ENCODE results near the gene ATG10. TPM values are rescaled to one million over a fixed set of nuclear protein-coding genes. Genes with fewer than 3 reads are reported as not detected.

The ATG10 gene
- polyA plus RNA-seq, 1 experiment: 1.7 TPM

DNA sequence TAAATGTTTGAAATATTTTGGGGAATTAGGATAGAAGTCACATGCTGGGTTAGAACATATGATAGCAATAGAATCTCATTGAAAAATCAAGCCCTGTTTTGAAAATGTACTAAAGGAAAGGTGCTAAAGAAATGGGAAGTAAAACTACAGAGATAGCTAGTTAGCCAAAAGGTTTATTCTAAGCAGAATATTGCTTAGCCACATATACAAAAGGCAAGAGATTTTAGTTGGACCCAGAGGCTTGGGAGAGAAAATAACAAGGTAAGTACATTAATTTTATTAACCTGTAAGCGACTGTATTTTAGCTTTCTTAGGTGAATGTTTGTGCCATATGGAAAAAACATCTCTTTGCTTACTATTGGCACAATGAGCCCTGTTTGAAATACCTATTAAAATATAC, 198.1 kb downstream of the ATG10 start:
- H3K36me3 ChIP-seq (ENCODE audit: control insufficient read depth, insufficient read depth, low read length): no peaks in the 10 kb centered on the region
- TF ChIP-seq, protein P1, sequence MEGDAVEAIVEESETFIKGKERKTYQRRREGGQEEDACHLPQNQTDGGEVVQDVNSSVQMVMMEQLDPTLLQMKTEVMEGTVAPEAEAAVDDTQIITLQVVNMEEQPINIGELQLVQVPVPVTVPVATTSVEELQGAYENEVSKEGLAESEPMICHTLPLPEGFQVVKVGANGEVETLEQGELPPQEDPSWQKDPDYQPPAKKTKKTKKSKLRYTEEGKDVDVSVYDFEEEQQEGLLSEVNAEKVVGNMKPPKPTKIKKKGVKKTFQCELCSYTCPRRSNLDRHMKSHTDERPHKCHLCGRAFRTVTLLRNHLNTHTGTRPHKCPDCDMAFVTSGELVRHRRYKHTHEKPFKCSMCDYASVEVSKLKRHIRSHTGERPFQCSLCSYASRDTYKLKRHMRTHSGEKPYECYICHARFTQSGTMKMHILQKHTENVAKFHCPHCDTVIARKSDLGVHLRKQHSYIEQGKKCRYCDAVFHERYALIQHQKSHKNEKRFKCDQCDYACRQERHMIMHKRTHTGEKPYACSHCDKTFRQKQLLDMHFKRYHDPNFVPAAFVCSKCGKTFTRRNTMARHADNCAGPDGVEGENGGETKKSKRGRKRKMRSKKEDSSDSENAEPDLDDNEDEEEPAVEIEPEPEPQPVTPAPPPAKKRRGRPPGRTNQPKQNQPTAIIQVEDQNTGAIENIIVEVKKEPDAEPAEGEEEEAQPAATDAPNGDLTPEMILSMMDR (IDR thresholded peaks at IDR 0.05; ENCODE audit: insufficient read depth, low read depth, low read length): no peak
- H3K4me3 ChIP-seq (ENCODE audit: low read depth, low read length): no peak overlapping the region
- POLR2A ChIA-PET: no interaction called here
- DNase-seq (ENCODE audit: low read depth): no peak
- CTCF ChIA-PET: no interaction called here
- no peaks in the 10 kb centered on the region for H3K27me3 ChIP-seq (ENCODE audit: control insufficient read depth, insufficient read depth, low read length)

DNA sequence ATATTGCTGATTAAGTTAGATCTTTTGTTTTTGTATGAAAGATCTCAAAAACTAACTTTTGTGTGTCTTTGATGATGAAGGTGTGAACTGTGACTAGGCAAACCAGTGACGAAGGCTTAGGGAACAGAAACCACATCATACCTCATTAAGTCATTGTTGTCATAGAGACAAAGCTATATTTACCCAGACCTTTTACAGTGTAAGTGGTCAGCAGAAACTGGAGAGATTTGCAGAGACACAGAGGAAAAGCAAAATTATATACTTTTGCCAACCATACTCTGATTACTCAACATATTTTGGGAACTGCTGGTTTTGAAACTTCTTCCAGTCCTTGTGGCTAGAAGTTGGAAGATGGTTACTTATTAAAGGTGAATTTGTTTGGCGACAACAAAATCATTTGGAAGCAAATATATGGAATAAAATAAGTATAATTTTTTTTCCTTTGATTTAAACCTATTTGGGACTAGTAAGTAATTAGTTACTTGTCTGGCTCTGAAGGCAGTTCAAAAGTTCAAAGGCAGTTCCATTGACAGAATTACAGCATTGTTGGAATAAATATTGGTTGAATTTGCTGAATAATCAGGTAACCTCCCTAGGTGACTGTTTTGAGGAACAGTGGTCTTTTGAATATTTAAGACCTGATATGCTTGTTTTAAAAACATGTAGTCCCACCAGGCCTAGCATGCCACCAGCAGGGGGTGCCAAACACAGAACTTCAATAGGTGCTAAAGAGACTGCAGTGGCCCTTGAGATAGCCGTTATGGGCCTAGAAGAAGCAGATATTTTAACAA, 202.5 kb downstream of the ATG10 start:
- Histone ChIP-seq H3K36me3 (ENCODE audit: control insufficient read depth, insufficient read depth, low read length) (no peaks in the 10 kb centered on the region), H3K27me3 (ENCODE audit: control insufficient read depth, insufficient read depth, low read length) (no peaks in the 10 kb centered on the region), H3K4me3 (ENCODE audit: low read depth, low read length) (no peak overlapping the region)
- TF ChIP-seq, protein P1 (IDR thresholded peaks at IDR 0.05; ENCODE audit: insufficient read depth, low read depth, low read length): peak; percentile 59
- POLR2A ChIA-PET: no interaction called here
- CTCF ChIA-PET: interaction anchor here (0.8 to 2.7 kb wide), 2 partner anchors 11 to 51 kb away, joined by 3 to 10 read pairs; no protein-coding TSS in a partner anchor
- DNase-seq (ENCODE audit: low read depth): peak; percentile 29

DNA sequence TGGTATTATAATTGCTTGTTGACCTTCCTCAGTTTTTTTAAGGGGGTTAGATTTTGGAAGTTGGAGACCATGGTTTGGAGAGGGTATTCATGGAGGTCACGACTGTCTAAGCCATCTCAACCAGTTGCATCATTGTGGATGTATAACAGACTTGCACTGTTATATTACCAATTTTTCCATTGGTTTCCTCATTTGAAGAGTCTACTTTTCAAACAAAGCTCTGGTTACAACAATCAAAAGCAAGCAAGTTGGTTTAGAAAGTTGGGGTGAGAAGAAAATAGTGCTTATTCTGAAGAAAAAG, 203.0 kb downstream of the ATG10 start:
- H3K27me3 ChIP-seq (ENCODE audit: control insufficient read depth, insufficient read depth, low read length): no peaks in the 10 kb centered on the region
- no peak for DNase-seq (ENCODE audit: low read depth)
- H3K36me3 ChIP-seq (ENCODE audit: control insufficient read depth, insufficient read depth, low read length): no peaks in the 10 kb centered on the region
- POLR2A ChIA-PET: no interaction called here
- TF ChIP-seq, protein P1 (IDR thresholded peaks at IDR 0.05; ENCODE audit: insufficient read depth, low read depth, low read length): no peak
- CTCF ChIA-PET: interaction anchor here (0.7 to 1.3 kb wide), 4 partner anchors 11 to 51 kb away, joined by 3 to 4 read pairs (median 3); no protein-coding TSS in a partner anchor
- H3K4me3 ChIP-seq (ENCODE audit: low read depth, low read length): no peak overlapping the region

DNA sequence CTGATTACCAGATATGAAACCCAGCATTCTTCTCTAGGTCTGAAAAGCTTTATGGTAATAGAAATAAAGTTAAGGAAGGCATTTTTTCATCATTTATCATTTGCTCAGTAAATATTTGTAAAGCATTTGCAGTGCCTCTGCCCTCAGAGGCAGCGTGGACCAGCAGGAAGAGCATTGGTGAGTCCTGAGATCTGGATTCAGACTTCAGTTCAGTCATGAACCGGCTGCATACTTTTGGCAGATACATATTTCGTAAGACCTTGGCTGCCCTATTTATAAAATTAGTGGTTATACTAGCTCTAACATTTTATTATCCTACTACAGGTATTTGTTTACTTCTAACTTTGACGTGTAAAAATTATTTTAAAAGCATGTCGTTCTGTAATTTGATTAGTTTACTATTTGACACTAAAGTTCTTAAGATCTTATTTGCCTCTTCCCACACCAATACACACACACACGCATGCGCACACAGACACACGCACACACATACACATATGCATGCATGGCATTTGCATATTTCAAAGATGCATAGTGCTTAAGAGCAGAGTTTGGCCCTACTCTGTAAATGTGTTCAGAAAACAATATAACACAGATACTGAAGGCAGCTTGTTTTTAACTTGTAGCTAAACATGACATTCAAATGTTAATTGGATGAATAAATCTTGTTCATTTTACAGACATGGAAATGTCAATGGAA, 204.4 kb downstream of the ATG10 start:
- DNase-seq (ENCODE audit: low read depth): no peak
- no peak overlapping the region for H3K4me3 ChIP-seq (ENCODE audit: low read depth, low read length)
- POLR2A ChIA-PET: no interaction called here
- CTCF ChIA-PET: interaction anchor here (0.7 to 2.0 kb wide), 4 partner anchors 9 to 345 kb away, joined by 3 to 5 read pairs (median 3); no protein-coding TSS in a partner anchor
- TF ChIP-seq, protein P1 (IDR thresholded peaks at IDR 0.05; ENCODE audit: insufficient read depth, low read depth, low read length): no peak
- H3K36me3 ChIP-seq (ENCODE audit: control insufficient read depth, insufficient read depth, low read length): no peaks in the 10 kb centered on the region
- no peaks in the 10 kb centered on the region for H3K27me3 ChIP-seq (ENCODE audit: control insufficient read depth, insufficient read depth, low read length)

DNA sequence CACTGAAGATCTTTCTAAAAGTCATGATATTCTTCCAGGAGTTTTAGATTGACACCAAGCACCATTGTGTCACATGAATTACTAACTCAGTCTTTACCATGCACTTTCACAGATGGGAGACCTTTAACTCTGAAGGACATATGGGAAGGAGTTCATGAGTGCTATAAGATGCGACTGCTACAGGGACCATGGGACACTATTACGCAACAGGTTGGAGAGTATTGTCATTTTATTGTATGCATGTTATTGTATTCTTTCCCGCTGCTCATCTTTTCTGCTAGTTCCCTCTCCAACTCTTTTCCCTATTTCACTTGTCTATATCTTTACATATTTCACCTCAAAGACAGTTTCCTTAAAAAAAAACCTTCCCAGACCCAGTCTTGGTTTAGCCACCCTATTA, 206.6 kb downstream of the ATG10 start:
- no peak for DNase-seq (ENCODE audit: low read depth)
- ChIA-PET POLR2A (no interaction called here), CTCF (interaction anchor here (0.7 kb wide), 1 partner anchor 14 kb away, joined by 3 read pairs; no protein-coding TSS in a partner anchor)
- H3K27me3 ChIP-seq (ENCODE audit: control insufficient read depth, insufficient read depth, low read length): no peaks in the 10 kb centered on the region
- H3K4me3 ChIP-seq (ENCODE audit: low read depth, low read length): no peak overlapping the region
- no peaks in the 10 kb centered on the region for H3K36me3 ChIP-seq (ENCODE audit: control insufficient read depth, insufficient read depth, low read length)
- TF ChIP-seq, protein P1 (IDR thresholded peaks at IDR 0.05; ENCODE audit: insufficient read depth, low read depth, low read length): no peak

All from BJ (cell line).